GM19239 (cell line): Measurements from ENCODE around the gene TIRAP.
"Not testable (repeated sequence)": the region's sequence is repeated elsewhere in the genome, so short reads cannot be mapped to it uniquely, and the experiment has no call there.

ENCODE experiments used
- DNase-seq: peaks from one replicate; pipeline ENCODE4 v3.0.0; 2011; ENCODE audit warnings: low spot score; ENCODE audit not compliant: insufficient read length
- FAIRE-seq: peaks from 2 replicates; lab custom pipeline; 2011; peaks lifted over from hg19 to GRCh38; lab: Jason Lieb, UNC

The TIRAP gene, protein sequence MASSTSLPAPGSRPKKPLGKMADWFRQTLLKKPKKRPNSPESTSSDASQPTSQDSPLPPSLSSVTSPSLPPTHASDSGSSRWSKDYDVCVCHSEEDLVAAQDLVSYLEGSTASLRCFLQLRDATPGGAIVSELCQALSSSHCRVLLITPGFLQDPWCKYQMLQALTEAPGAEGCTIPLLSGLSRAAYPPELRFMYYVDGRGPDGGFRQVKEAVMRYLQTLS

DNA sequence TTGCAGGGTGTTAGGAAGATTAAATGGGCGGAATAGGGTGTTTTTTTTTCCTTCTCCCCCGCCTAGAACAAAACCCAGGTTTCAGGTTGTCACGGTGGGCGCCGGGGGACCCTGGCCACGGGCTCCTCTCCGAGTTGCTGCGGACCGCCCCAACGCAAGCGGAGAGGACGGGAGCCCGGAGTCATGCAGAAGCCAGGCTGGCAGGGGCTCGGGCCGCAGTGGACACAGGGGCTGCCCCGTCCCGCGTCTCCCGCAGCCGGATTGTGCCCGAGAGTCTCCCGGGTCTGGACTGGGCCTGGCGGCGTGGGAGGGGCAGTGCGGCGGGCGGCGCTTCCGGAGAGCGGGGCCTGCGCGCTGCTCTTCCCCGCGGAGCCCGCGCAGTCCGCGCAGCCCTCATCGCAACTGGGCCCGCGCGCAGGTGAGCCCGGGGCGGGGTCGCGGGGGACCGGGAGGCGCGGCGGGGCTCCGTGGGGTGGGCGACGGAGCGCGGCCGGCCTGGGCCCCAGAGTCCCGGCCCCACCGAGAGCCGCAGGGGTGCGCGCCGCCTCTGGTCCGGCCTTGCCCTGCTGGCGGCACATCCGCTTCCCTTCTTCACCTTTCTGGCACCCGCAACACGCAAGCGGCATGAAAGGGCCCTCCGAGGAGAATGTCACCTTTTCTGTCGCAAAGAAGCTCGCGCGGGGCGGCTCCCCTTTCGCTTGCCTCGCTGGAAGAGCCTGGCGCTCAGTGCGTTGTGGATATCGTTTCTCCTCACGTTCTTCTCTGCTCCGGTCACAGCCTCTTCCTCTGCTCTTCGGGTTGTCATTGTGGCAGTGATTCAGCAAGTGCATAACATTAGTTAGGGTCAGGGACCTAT, at the start of gene TIRAP:
TIRAP (plus strand) TSS at position 358 of the 856 bp plus-strand sequence. CDS start 7,802 bp downstream, outside the sequence.
- DNase-seq (peak; percentile 66), FAIRE-seq (peak; percentile 72)

DNA sequence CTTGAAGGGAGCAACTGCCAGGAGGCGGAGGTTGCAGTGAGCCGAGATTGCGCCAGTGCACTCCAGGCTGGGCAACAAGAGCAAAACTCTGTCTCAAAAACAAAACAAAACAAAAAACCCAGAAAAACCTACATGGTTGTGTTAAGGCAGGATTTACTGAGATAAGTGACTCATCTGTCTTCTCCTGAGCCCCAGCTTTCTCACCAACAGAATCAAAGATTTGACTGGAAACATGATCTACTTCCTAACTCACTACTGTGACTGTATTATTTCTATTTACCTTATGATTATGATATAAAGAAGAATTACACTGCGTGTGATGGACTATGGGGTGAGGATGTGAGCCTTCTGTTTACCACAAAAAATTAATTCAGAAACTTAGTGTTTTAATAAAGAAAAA, 49.5 kb upstream of the TIRAP start:
- FAIRE-seq (no peak), DNase-seq (no peak)

DNA sequence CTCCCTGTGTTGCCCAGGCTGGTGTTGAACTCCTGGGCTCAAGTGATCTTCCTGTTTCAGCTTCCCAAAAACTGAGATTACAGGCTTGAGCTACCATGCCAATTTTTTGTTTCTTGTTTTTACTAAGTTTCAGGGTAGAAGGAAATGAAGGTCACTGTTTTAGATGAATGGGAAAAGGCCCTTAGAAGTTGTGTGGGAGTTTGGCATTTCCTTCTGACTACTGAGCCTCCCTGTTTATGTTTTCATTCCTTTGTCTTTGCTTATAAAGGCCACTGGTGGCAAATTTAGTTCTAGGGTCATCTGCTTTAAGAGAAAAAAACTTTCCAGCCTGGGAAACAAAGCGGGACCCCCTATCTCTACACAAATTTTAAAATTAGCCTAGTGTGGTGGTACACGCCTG, 36.3 kb upstream of the TIRAP start:
- FAIRE-seq = no peak

DNA sequence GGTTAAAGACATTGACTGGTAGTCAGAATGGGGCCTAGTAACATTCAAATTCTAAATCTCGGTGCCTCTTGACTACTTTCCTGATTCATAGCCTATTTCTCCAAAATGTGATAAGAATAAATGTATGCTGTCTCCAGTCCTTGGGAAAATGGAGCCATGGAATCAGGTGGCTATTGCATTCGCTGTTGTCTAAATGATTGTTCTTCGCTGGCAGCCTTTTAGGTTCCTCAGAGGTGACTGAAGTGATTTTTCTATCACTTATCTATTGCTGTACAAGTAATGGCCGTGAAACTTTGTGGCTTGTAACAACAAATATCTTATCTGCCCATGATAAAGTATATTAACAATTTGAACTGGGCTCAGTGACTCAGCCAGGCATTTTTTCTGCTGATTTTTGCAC, 29.6 kb upstream of the TIRAP start:
- FAIRE-seq (no peak), DNase-seq (no peak)

More for the DNA sequence above, 36.3 kb upstream of the TIRAP start:
- no peak for DNase-seq

DNA sequence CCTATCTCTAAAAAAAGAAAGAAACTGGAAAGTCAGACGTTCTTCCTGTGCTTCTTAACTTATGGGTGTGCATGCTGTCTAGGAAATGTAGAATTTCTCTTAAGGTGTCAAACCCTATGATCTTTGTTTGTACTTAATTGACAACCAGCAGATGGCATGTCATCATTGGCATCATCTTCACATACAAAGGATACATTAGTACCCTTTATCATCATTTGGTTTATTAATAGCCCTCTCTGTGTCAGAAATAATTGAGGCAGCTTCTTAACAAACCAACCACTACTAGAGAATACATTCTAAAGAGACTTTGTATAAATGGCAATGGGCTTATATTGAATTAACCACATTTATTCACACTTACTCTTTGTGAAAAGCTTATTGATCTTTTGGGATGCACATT, 28.1 kb upstream of the TIRAP start:
- DNase-seq = no peak
- FAIRE-seq = no peak

DNA sequence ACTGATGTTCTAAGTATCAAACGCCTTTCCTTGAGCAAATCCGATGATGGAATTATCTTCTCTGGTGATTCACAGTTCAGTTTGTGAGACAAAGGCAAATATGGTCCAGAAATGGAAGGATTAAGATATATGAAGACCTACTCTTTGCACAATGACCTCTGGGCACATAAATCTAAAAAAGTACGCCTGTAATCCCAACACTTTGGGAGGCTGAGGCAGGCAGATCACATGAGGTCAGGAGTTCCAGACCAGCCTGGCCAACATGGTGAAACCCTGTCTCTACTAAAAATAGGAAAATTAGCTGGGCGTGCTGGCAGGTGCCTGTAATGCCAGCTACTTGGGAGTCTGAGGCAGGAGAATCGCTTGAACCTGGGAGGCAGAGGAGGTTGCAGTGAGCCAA, 27.4 kb upstream of the TIRAP start:
- not testable (repeated sequence) for FAIRE-seq, DNase-seq

DNA sequence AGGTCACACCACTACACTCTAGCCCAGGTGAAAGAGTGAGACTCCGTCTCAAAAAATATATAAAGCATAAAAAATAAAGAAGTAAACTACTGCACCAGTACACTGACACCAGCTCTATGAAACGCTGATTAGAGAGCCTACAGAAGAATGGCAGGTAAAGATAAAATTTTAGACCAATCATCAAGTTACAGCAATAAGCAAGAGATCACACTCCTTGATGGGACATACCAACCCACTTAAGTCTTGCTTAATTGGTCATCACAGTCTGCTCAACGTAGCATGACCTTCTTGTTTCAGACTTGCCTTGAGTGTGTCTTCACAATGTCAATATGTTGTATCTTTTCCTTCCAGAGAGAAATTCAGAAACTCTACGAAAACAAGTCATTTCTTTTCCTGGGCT, 26.7 kb upstream of the TIRAP start:
- FAIRE-seq = no peak

DNA sequence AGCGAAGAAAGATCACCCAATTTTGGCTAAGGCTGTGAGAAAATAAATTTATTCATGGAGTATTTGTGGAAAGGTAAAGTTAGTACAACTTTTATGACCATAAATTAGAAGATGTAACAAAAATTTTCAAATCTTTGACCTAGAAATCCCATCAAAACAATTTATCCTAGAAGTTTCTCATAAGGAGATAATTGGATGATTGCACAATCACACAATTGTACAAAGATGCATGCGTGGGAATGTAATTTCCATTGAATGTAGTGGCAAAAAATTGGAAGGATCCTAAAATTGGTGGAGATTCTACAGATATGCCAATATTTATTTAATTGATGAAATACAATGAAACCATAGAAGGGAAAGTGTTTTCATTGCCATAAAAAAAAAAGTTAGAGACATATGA, 25.7 kb upstream of the TIRAP start:
- no peak for FAIRE-seq

More for the DNA sequence above, 26.7 kb upstream of the TIRAP start:
- no peak for DNase-seq

DNA sequence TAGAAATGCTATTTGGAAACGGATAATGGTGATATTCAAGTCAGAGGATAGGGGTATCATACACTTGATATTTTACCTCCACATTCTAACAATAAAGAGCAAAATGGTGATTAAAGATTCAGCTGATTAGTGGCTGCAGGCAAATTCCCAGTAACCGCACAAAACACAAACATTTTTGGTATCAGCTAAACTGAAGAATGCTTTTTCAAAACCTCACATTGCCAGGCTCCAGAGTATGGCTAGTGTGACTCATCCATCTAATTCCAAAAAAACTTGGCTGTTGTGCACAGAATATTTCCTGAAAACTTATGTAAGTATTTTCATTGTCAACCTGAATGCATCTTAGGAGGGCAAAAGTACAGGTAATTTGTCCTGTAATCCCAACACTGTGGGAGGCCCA, 25.1 kb upstream of the TIRAP start:
- DNase-seq (no peak), FAIRE-seq (no peak)

More for the DNA sequence above, 25.7 kb upstream of the TIRAP start:
- DNase-seq = no peak

DNA sequence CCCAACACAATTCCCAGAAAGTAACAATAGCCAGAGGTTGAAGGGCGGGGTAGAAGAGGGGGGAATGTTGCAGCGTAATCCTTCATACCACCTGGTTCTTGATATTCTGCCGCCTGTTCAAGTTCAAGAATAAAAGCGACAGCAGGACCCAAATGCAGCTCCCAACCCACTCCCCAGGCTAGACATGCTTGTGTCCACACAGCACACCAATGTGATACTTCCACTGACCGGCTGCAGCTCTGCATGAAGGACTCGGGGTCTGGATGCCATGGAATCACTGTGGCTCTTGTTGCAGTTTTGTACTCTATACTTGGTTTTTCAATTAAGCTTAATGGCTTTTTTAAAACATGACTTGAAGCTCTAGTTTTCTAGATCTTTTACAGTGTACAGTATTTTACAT, 20.7 kb upstream of the TIRAP start:
- DNase-seq (no peak), FAIRE-seq (no peak)

DNA sequence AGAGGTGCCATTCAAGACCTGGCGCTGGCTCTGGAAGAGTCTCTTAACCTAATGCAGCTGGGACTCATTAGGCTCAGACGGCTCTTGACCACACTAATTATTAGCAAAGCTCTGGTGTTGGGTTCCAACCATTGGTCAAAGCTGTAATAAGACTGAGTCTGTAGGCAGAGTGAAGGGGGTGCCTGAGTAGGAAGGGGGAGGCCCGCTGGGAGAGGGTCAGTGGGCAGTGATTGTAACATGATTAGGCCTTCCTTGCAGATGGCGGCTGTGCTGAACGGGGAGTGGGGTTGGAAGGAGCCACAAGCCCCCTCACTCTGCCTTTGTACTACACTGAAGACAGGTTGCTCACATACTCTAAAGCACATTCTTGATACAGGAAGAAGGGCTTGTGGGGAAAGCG, 19.4 kb upstream of the TIRAP start:
- FAIRE-seq (no peak), DNase-seq (no peak)

DNA sequence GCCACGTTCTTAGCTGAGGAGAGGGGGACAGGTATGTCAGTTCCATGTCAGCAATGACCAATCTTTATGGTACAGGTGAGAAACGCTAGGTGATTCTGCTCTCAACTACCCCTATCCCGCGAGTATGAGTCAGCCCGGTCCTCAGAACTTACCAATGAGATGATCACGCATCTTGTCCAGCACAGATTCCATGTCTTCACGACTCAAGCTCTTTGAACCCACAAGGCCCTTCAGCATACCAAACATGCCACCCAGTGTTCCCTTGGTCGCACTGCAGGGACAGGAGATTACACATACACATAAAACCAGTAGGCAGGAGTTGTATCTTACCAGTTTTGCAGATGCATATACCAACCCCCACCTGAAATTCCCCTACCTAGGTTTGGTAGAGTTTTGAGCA, 17.1 kb upstream of the TIRAP start:
- FAIRE-seq (no peak), DNase-seq (no peak)

DNA sequence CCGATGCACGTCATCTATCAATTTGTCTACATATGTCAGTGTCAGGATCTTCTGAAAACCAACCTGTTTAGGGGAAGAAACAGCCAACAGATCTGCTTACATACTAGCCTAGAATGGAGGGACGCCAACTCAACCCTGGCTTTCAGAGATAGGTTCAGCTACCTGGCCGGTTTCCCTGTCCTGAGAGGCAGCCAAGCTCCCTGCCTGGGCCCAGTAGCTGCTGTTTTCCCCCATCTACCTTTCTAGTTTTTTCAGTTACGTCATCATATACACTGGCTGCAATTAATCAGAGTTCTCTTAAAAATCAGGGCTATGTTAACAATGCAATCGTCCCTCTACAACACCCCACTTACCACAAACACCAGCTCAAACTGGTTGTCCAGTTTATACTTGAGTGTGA, 15.2 kb upstream of the TIRAP start:
- DNase-seq (no peak), FAIRE-seq (peak; percentile 42)

DNA sequence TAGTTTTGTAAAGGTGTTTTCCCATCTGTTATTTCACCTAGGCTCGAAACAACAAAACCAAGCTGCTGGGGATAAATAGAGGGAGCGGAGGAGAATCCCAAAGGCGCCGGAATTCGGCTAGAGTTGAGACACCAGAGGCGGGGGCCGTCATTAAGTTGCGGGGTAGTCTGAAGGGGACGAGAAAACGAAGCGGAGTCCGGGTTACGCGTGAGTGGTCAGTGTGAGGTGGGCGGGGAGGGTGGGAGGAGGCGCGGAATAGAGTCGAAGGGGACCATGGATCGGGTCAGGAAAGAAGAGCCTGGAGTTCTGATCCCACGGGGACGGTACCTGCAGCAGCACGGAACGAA, 14.6 kb upstream of the TIRAP start:
- FAIRE-seq (no peak), DNase-seq (no peak)

DNA sequence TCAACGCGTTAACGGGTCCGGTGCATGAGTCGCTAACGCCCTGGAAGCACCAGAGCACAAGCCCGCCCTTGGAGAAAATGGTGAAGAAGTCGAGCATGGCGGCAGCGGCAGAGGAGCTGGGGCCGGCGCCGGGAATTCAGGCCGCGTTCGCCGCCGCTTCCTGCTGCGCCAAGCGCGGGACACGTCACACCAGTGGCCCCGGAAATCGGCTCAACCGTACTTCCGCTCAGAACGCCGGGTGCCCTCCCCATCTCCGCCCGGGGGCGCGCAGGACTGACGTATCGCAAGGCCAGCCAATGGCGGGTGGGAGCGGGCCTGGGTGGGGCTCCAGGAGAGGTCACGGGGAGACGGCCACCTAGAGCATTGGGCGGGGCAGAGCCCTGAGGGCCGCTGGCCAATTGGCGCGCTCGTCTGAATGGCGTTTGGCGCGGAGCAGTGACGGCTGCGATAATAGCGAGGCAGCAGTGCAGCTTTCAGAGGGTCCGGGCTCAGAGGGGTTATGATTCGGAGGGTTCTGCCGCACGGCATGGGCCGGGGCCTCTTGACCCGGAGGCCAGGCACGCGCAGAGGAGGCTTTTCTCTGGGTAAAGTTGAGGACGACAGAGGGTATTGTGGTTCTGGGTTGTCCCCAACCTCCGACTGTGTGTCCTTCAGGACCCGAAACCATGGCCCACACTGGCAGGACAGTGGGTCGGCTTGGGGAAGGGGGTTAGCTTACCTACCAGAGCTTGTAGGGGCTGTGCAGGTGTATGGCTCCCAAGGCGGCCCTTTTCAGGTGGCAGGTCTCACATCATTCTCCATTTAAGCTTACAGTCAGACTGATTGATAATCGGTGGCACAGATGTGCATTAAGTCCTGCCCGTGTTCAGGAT, 13.9 kb upstream of the TIRAP start, which contains the start of the genes FOXRED1 and SRPRA:
FOXRED1 (plus strand) TSS at position 447 of the 872 bp plus-strand sequence; CDS start at position 500, 53 bp downstream.
SRPRA (minus strand) TSS at position 188 of the 872 bp plus-strand sequence; CDS start at position 97, 91 bp downstream.
- FAIRE-seq (peak; percentile 99), DNase-seq (peak; percentile 99)

DNA sequence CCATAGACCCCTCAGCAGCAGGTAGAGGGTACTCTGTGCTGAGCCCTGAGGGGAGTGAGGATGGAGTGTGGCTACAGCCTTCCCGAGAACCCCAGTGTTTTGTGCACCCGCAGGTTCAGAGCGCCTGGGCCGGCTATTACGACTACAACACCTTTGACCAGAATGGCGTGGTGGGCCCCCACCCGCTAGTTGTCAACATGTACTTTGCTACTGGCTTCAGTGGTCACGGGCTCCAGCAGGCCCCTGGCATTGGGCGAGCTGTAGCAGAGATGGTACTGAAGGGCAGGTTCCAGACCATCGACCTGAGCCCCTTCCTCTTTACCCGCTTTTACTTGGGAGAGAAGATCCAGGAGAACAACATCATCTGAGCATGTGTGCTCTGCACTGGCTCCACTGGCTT, 5.6 kb upstream of the TIRAP start:
- FAIRE-seq (no peak), DNase-seq (no peak)

DNA sequence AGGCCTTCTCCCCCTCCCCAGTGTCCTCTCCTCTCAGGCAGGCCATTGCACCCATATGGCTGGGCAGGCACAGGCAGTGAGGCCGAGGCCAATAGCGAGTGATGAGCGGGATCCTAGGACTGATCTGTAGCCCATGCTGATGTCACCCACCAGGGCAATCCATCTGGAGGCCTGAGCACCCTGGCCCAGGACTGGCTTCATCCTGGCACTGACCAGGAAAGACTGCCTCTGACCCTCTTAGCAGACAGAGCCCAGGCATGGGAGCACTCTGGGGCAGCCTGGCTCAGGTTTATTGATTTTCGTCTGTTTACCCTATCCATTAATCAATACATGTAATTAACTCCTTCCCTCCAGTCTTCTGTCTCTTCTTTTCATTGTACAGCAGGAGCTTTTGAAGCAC, 5.1 kb upstream of the TIRAP start:
- FAIRE-seq = no peak
- DNase-seq = no peak

DNA sequence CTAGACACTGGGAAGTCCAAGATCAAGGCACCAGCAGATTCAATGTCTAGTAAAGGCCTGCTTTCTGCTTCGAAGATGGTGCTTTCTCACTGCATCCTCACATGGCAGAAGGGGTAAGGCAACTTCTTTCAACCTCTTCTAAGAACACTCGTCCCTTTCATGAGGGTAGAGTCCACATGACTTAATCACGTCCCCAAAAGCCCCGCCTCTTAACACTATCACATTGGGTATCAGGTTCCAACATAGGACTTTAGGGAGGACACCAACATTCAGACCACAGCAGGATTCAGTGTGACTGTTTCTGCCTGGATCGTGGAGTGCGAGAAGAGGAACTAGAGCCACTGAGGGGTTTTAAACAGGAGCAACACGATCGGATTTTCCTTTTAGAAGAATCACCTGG, 3.7 kb upstream of the TIRAP start:
- no peak for FAIRE-seq
- DNase-seq = no peak

DNA sequence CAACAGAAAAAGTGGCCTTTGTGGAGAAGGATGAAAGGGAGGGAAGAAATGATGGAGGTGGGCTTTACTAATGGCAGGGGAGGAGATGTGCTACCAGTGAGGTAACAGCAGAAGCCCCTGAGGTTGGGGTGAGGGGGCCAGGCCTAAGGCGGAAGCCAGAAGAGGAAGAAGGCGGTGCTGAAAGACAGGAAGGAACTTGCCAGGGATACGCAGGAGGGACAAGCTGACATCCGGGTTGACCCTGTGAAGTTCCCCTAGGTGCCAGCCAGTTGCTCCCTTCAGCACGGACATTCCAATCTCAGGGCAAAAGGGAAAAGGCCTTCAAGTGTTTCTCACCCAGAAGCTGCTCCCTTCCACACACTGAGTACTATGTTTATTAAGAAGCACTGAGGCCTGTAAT, 2.3 kb upstream of the TIRAP start:
- no peak for DNase-seq

DNA sequence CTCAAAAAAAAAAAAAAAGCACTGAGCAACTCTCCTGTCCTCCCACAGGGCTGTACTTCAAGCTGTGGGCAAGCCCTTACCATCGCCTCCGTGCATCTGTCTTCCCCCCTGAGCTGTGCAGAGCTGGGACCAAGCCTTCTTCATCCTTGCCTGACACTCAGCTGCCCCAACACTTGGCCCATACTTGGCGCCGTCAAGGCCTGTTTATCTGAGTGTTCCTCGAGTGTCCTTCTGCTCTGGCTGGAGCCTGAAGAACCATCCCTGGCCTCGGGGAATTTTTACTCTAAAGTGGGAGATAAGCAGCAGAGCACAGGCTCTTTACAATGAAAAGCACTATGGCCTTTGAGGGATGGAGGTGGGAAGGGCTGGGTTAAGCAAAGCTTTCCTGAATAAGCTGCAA, 1.6 kb upstream of the TIRAP start:
- FAIRE-seq (no peak), DNase-seq (no peak)

More for the DNA sequence above, 2.3 kb upstream of the TIRAP start:
- no peak for FAIRE-seq
